Tibial nerve (tissue), 4 donors: ENCODE data around the gene DYRK1A. TPM values are rescaled to one million over a fixed set of nuclear protein-coding genes. Genes with fewer than 3 reads are reported as not detected.
A peak's percentile ranks its signal among the peaks of the same experiment; 100 is the strongest.

Experiments used
- DNase-seq, 2 donors: peaks; one replicate each; pipeline ENCODE4 v3.0.0-alpha.2; 2019; ENCODE audit warnings: low spot score in 2 of 2
- H3K27ac ChIP-seq, 4 donors: fragments of 200-600 bp; sonication (generic) in 3 of 4; one replicate each; pipeline ENCODE4 v1.5.1; 2017 to 2019; ENCODE audit warnings: mild to moderate bottlenecking in 1 of 4
- H3K27me3 ChIP-seq, 2 donors: fragments of 200-600 bp; sonication (generic) in 1 of 2; one replicate each; pipeline versions ENCODE4 v1.5.1 to v1.6.0; 2017 to 2019
- H3K36me3 ChIP-seq, 3 donors: fragments of 200-600 bp; sonication (generic); one replicate each; pipeline ENCODE4 v1.5.1; 2018 to 2019
- H3K4me1 ChIP-seq, 4 donors: fragments of 200-600 bp; sonication (generic) in 3 of 4; one replicate each; pipeline ENCODE4 v1.5.1; 2017 to 2019
- H3K4me3 ChIP-seq, 4 donors: fragments of 200-600 bp; sonication (generic) in 3 of 4; one replicate each; pipeline ENCODE4 v1.5.1; 2017 to 2019; ENCODE audit warnings: mild to moderate bottlenecking in 1 of 4, moderate library complexity in 1 of 4
- H3K9me3 ChIP-seq, 4 donors: fragments of 200-600 bp; sonication (generic) in 3 of 4; one replicate each; pipeline ENCODE4 v1.5.1; 2017 to 2019
- EP300 ChIP-seq, 2 donors: sonication (generic); formaldehyde crosslinking; IDR thresholded peaks; one replicate each; pipeline ENCODE4 v1.6.1; 2017; ENCODE audit warnings: antibody characterized with exemption in 2 of 2, mild to moderate bottlenecking in 1 of 2
- POLR2A ChIP-seq, 2 donors: fragments of 450-650 bp; IDR thresholded peaks; one replicate each; pipeline ENCODE4 v1.6.1; 2017; ENCODE audit warnings: antibody characterized with exemption in 2 of 2, mild to moderate bottlenecking in 2 of 2, moderate library complexity in 2 of 2
- WGBS, 2 donors: methylation state at CpG; one replicate each; pipeline ENCODE4 v1.1.5; 2018; 5-methylcytosine and 5-hydroxymethylcytosine counted together
- total RNA-seq, 4 donors: library from RNA; depleted of rRNA; stranded (reverse); fragments of >200 nt; gene quantifications; one replicate each; pipeline ENCODE4 v1.1.0, GENCODE V29; 2016
- TF ChIP-seq, protein P1 (sequence below), 5 experiments: fragments of 200-600 bp in 3 of 5; fragments of 450-650 bp in 2 of 5; sonication (generic) in 3 of 5; IDR thresholded peaks; one replicate each; pipeline ENCODE4 v1.5.1; 2016 to 2019; ENCODE audit warnings: antibody characterized with exemption in 5 of 5, mild to moderate bottlenecking in 3 of 5, moderate library complexity in 2 of 5

DYRK1A gene
- total RNA-seq, 4 donors from 2014 or later: 65.8 to 81.6 (median 68.2) TPM

DNA sequence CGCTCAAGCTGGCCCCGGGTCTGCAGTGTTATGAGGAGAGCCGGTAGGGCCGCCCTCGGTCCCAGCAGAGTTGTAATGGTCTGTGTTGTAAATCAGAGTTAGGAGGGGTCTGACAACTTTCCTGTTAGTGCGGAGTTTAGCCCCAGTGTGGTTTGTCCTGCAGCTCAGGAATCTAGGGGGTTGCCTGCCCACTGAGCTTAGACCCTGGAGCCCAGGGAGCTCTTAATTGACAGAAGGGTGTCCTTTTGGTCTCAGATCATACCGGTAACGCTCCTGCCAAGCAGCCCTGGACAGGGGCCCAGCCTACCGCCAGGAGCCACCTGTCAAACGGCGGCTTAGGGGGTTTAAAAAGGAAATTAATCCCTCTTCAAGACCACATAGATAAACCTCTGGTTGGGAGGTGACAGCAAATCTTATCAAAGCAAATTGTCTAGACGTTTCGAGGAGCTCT lies 164.4 kb downstream of the DYRK1A start:
- H3K4me3 ChIP-seq: no peak overlapping the region
- WGBS, 2 donors: 37 to 39% methylated on average over 13 of the region's 13 CpGs
- DNase-seq: no peak
- peaks cover 0 to 14% (median 0%) of the 10 kb centered on the region in 4 donors for H3K9me3 ChIP-seq
- no peaks in the 10 kb centered on the region for H3K36me3 ChIP-seq
- peak overlapping the region in 1 of 4 donors; percentile 60 for H3K27ac ChIP-seq
- H3K4me1 ChIP-seq: peaks cover 0 to 16% (median 4%) of the 10 kb centered on the region in 4 donors
- H3K27me3 ChIP-seq: peaks cover 0 to 16% of the 10 kb centered on the region in 2 donors
- TF ChIP-seq EP300 (IDR thresholded peaks at IDR 0.05) (no peak), POLR2A (IDR thresholded peaks at IDR 0.05) (no peak)
- TF ChIP-seq, protein P1, sequence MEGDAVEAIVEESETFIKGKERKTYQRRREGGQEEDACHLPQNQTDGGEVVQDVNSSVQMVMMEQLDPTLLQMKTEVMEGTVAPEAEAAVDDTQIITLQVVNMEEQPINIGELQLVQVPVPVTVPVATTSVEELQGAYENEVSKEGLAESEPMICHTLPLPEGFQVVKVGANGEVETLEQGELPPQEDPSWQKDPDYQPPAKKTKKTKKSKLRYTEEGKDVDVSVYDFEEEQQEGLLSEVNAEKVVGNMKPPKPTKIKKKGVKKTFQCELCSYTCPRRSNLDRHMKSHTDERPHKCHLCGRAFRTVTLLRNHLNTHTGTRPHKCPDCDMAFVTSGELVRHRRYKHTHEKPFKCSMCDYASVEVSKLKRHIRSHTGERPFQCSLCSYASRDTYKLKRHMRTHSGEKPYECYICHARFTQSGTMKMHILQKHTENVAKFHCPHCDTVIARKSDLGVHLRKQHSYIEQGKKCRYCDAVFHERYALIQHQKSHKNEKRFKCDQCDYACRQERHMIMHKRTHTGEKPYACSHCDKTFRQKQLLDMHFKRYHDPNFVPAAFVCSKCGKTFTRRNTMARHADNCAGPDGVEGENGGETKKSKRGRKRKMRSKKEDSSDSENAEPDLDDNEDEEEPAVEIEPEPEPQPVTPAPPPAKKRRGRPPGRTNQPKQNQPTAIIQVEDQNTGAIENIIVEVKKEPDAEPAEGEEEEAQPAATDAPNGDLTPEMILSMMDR (IDR thresholded peaks at IDR 0.05): no peak

DNA sequence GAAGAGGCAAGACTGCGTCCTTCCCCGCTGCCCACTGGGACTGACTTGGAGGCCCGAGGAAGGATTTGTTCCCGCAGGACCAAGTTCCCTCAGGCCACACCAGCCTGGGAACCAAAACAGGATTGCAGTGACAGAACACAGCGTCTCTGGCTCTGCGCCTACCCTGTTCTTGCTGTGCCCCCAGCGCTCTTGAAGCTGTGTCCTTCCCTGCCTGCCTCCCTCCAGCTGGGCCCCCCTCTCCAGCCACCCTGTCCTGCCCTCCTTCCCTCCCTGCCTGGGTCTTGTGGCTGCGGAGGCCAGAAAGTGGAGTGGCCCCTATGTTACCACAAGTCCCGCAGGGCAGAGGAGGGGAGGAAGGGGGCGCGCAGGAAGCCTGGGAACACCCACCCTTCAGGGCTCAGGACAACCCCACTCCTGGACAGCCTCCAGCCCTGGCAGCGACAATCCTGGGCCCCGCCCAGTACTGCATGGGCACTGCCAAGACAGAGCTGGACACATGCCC lies 164.9 kb downstream of the DYRK1A start:
- no peak for TF ChIP-seq POLR2A (IDR thresholded peaks at IDR 0.05)
- TF ChIP-seq, protein P1 (IDR thresholded peaks at IDR 0.05): no peak
- TF ChIP-seq EP300 (IDR thresholded peaks at IDR 0.05): no peak
- H3K36me3 ChIP-seq: no peaks in the 10 kb centered on the region
- DNase-seq: no peak
- 31% methylated on average over 10 to 13 of the region's 13 CpGs for WGBS, 2 donors
- peaks cover 0 to 16% of the 10 kb centered on the region in 2 donors for H3K27me3 ChIP-seq
- H3K4me3 ChIP-seq: no peak overlapping the region
- H3K27ac ChIP-seq: peak overlapping the region in 2 of 4 donors; percentile 9 to 60
- H3K9me3 ChIP-seq: peaks cover 0 to 19% (median 0%) of the 10 kb centered on the region in 4 donors
- H3K4me1 ChIP-seq: peaks cover 0 to 16% (median 4%) of the 10 kb centered on the region in 4 donors

DNA sequence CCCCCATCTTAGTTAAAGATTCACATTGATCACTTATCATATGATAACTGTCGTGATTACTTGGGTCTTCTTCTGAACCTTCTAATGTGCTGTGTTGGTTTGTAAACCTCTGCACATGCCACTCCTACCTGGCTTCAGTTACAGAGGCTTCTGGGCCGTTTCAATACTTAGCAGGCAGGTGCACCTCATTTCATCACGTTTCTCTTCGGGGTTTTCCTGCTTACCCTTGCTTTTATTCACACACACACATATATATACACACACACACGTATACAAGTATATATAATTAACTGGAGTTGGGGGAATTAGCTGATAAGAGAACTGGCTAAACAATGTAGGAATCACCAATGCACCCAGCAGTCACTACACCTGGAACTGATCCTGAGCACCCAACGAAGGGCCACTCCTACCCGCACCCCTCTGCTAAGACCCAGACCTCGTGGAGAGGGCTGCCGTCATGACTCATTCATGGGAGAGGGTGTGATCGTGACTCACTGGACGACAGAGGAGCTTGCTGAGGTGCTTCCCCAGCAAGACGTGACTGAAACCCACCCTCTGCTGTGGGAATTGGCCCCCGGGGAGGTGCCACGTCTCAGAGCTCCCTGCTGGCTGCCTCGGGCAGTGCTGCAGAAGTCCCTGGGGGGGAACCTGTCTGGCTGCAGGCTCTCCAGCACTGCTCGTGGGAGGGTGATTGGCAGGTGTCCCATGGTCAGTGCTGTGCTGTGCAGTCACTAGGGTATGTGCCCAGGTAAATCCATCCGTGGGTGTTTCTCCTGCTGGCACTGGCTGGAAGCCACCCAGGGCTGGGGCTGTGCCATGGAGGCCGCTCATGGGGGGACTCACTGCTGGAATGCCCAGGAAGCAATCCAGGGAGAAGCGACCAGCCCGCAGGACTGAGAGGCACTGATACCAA lies 166.6 kb downstream of the DYRK1A start:
- Histone ChIP-seq H3K4me1 (peaks cover 0 to 16% (median 4%) of the 10 kb centered on the region in 4 donors), H3K27ac (no peak overlapping the region), H3K4me3 (no peak overlapping the region), H3K36me3 (no peaks in the 10 kb centered on the region), H3K27me3 (peaks cover 0 to 16% of the 10 kb centered on the region in 2 donors), H3K9me3 (peaks cover 0 to 27% (median 0%) of the 10 kb centered on the region in 4 donors)
- TF ChIP-seq, protein P1 (IDR thresholded peaks at IDR 0.05): no peak
- TF ChIP-seq EP300 (IDR thresholded peaks at IDR 0.05): no peak
- no peak for TF ChIP-seq POLR2A (IDR thresholded peaks at IDR 0.05)
- no peak for DNase-seq
- WGBS, 2 donors: 67 to 79% methylated on average over 12 to 20 of the region's 20 CpGs

DNA sequence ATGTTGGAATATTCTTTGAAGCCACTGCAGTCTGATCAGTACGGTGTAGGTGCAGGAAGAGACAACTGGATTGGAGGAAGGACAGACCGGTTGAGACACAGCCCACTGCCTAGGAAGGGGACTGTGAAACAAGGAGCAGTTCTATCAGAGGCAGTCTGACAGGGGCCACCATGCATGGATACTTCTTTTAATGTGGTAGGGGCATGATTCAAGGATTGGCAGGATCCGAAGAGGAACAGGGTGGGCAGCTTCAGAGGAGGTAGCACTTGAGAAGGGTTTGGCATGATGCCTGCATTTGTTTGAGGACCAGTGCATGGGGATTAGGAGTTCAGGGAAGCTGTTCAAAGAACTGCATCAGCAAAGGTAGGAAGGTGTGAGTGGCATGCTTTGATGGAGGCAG lies 167.9 kb downstream of the DYRK1A start:
- no peak for DNase-seq
- WGBS, 2 donors: 79 to 86% methylated on average over 3 of the region's 3 CpGs
- Histone ChIP-seq H3K9me3 (peaks cover 0 to 27% (median 0%) of the 10 kb centered on the region in 4 donors), H3K27me3 (peaks cover 0 to 16% of the 10 kb centered on the region in 2 donors), H3K4me1 (peaks cover 0 to 16% (median 4%) of the 10 kb centered on the region in 4 donors), H3K36me3 (no peaks in the 10 kb centered on the region), H3K4me3 (no peak overlapping the region), H3K27ac (no peak overlapping the region)
- TF ChIP-seq POLR2A (IDR thresholded peaks at IDR 0.05): no peak
- TF ChIP-seq, protein P1 (IDR thresholded peaks at IDR 0.05): no peak
- TF ChIP-seq EP300 (IDR thresholded peaks at IDR 0.05): no peak

GRCh38 chr21:37535130-37535529 lies 168.6 kb downstream of the DYRK1A start:
- H3K4me1 ChIP-seq: peaks cover 0 to 16% (median 4%) of the 10 kb centered on the region in 4 donors
- WGBS, 2 donors: 87 to 92% methylated on average over 3 of the region's 3 CpGs
- H3K9me3 ChIP-seq: peaks cover 0 to 27% (median 0%) of the 10 kb centered on the region in 4 donors
- no peaks in the 10 kb centered on the region for H3K36me3 ChIP-seq
- TF ChIP-seq, protein P1 (IDR thresholded peaks at IDR 0.05): no peak
- TF ChIP-seq EP300 (IDR thresholded peaks at IDR 0.05) (no peak), POLR2A (IDR thresholded peaks at IDR 0.05) (no peak)
- no peak for DNase-seq
- H3K4me3 ChIP-seq: no peak overlapping the region
- H3K27me3 ChIP-seq: peaks cover 0 to 16% of the 10 kb centered on the region in 2 donors
- no peak overlapping the region for H3K27ac ChIP-seq
